ENCODE measurements around the gene ERGIC3. TPM values are rescaled to one million over a fixed set of nuclear protein-coding genes. Genes with fewer than 3 reads are reported as not detected.

ERGIC3 gene
- polyA plus RNA-seq, 1 of the 3 experiments (the other 2 are of a cell fraction), result 661 TPM

- POLR2A ChIA-PET, result interaction anchor here (0.9 to 1.3 kb wide), 2 partner anchors 8 to 11 kb away, joined by 3 to 5 read pairs; no protein-coding TSS in a partner anchor
- Histone ChIP-seq H3K9me2 (no peaks in the 10 kb centered on the region), H2AFZ (ENCODE audit: low read depth) (no peak overlapping the region), H3K79me2 (ENCODE audit: insufficient read depth) (no peaks in the 10 kb centered on the region), H3K4me2 (no peak overlapping the region), H3K9me3 (no peaks in the 10 kb centered on the region), H3K27ac (ENCODE audit: low read depth in 2 of 2, low read length in 1 of 2) (no peak overlapping the region), H3K4me3 (ENCODE audit: low read depth in 2 of 2, low read length in 1 of 2) (no peak overlapping the region), H3K27me3 (ENCODE audit: insufficient read depth) (no peaks in the 10 kb centered on the region), H3K9ac (no peak overlapping the region), H4K20me1 (ENCODE audit: insufficient read depth) (no peaks in the 10 kb centered on the region), H3K36me3 (replicated peaks in 1 of 2; ENCODE audit: control insufficient read depth in 1 of 2, insufficient read depth in 2 of 2, low read length in 1 of 2) (peaks cover 0 to 23% of the 10 kb centered on the region in 2 experiments), H3F3A (replicated peaks; ENCODE audit: insufficient read depth) (peaks cover 5% of the 10 kb centered on the region), H3K4me1 (ENCODE audit: control insufficient read depth in 1 of 2, insufficient read depth in 2 of 2, low read depth in 1 of 2, low read length in 1 of 2) (no peaks in the 10 kb centered on the region; a peak in 1 of 4 replicates)
- CTCF ChIA-PET, result interaction anchor here (1.1 kb wide), 1 partner anchor 44 kb away, joined by 4 read pairs; no protein-coding TSS in a partner anchor
- DNase-seq, result no peak
- WGBS (ENCODE audit: low lambda C conversion rate), result 90% methylated on average over 11 of the region's 18 CpGs
- TF ChIP-seq TCF12 (IDR thresholded peaks at IDR 0.05) (no peak), TEAD4 (IDR thresholded peaks at IDR 0.05; ENCODE audit: borderline replicate concordance, insufficient read depth) (no peak), EP300 (IDR thresholded peaks at IDR 0.05; ENCODE audit: borderline replicate concordance in 1 of 2, low read depth in 1 of 2, low read length in 1 of 2) (no peak), SMC3 (IDR thresholded peaks at IDR 0.05; ENCODE audit: low read depth, low read length) (no peak)
These were observed 18.2 kb downstream of the ERGIC3 start for GRCh38 chr20:35560105-35560511.

GRCh38 chr20:35560541-35560940 lies 18.7 kb downstream of the ERGIC3 start:
- Histone ChIP-seq H4K20me1 (ENCODE audit: insufficient read depth) (no peaks in the 10 kb centered on the region), H3K27me3 (ENCODE audit: insufficient read depth) (no peaks in the 10 kb centered on the region), H3K4me2 (no peak overlapping the region), H3K4me1 (ENCODE audit: control insufficient read depth in 1 of 2, insufficient read depth in 2 of 2, low read depth in 1 of 2, low read length in 1 of 2) (no peaks in the 10 kb centered on the region; a peak in 1 of 4 replicates), H3F3A (replicated peaks; ENCODE audit: insufficient read depth) (peaks cover 5% of the 10 kb centered on the region), H3K9me2 (no peaks in the 10 kb centered on the region), H3K36me3 (replicated peaks in 1 of 2; ENCODE audit: control insufficient read depth in 1 of 2, insufficient read depth in 2 of 2, low read length in 1 of 2) (peaks cover 0 to 20% of the 10 kb centered on the region in 2 experiments), H3K9ac (no peak overlapping the region), H3K4me3 (ENCODE audit: low read depth in 2 of 2, low read length in 1 of 2) (no peak overlapping the region), H2AFZ (ENCODE audit: low read depth) (no peak overlapping the region), H3K79me2 (ENCODE audit: insufficient read depth) (no peaks in the 10 kb centered on the region), H3K9me3 (no peaks in the 10 kb centered on the region), H3K27ac (ENCODE audit: low read depth in 2 of 2, low read length in 1 of 2) (no peak overlapping the region)
- ChIA-PET POLR2A (interaction anchor here (1.3 kb wide), 1 partner anchor 12 kb away, joined by 5 read pairs; no protein-coding TSS in a partner anchor), CTCF (interaction anchor here (1.1 to 1.7 kb wide), 3 partner anchors 16 to 59 kb away, joined by 4 to 8 read pairs (median 5); no protein-coding TSS in a partner anchor)
- DNase-seq, result no peak
- TF ChIP-seq TCF12 (IDR thresholded peaks at IDR 0.05), result no peak
- TF ChIP-seq FOXJ3 (CRISPR knock-in tag; IDR thresholded peaks at IDR 0.05), result no peak
- no peak for TF ChIP-seq EZH2phosphoT487 (IDR thresholded peaks at IDR 0.05; ENCODE audit: borderline replicate concordance, low read depth)
- TF ChIP-seq NRF1 (IDR thresholded peaks at IDR 0.05; ENCODE audit: low read depth, low read length), result no peak
- TF ChIP-seq GATA2 (CRISPR knock-in tag; IDR thresholded peaks at IDR 0.05), result no peak
- no peak for TF ChIP-seq RAD21 (IDR thresholded peaks at IDR 0.05; ENCODE audit: low read length)
- no peak for TF ChIP-seq MXI1 (IDR thresholded peaks at IDR 0.05; ENCODE audit: low read depth, low read length)
- no peak for TF ChIP-seq SMC3 (IDR thresholded peaks at IDR 0.05; ENCODE audit: low read depth, low read length)
- TF ChIP-seq NFIC (IDR thresholded peaks at IDR 0.05; ENCODE audit: borderline replicate concordance), result no peak
- TF ChIP-seq USF1 (IDR thresholded peaks at IDR 0.05; ENCODE audit: borderline replicate concordance, low read depth), result no peak
- no peak for TF ChIP-seq ZBTB33 (IDR thresholded peaks at IDR 0.05; ENCODE audit: borderline replicate concordance, low read depth)
- TF ChIP-seq FOXM1 (IDR thresholded peaks at IDR 0.05; ENCODE audit: low read depth), result no peak
- no peak for TF ChIP-seq REST (IDR thresholded peaks at IDR 0.05; ENCODE audit: low read depth, low read length)
- WGBS (ENCODE audit: low lambda C conversion rate), result 75% methylated on average over 10 of the region's 10 CpGs
